Endothelial cell of umbilical vein (primary cell): ENCODE measurements around the gene HEMGN.

ENCODE experiments used
- CTCF ChIP-seq, 2 donors: IDR thresholded peaks; 1 replicate in 1 of 2; 2 replicates in 1 of 2; pipeline ENCODE4 v1.5.1; 2011; ENCODE audit warnings: low read length in 2 of 2, mild to moderate bottlenecking in 2 of 2, moderate library complexity in 2 of 2, control low read depth in 1 of 2, inconsistent platforms in 1 of 2, low read depth in 1 of 2; ENCODE audit not compliant: insufficient read depth in 1 of 2; ENCODE audit errors: extremely low read depth in 1 of 2
- POLR2A ChIP-seq: IDR thresholded peaks from 2 replicates; pipeline ENCODE4 v1.6.1; 2012; ENCODE audit warnings: low read depth, mild to moderate bottlenecking, control low read depth, low read length
- TF ChIP-seq, protein P1 (sequence below): IDR thresholded peaks from 2 replicates; pipeline ENCODE4 v1.6.1; 2011; ENCODE audit not compliant: insufficient read depth, insufficient read length

DNA sequence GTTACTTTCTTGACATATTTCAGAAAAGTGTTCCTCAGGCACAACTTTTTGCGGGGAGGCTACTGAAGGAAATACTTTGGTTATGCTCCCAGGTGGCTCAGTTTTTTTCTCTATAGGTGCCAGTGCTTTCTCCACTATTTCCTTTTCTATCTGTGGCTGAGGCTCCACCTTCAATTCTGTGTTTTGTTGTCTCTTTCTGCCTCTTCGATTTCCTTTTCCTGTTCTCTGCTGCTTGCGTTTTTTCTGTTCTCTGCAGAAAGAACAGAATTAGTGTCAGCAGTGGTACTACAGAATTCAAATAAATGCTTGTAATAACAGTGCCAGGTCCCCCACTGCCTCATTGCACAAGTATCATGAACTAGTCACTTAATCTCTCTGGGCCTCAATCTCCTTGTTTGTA is 7.0 kb downstream of the HEMGN start:
- TF ChIP-seq CTCF (IDR thresholded peaks at IDR 0.05; ENCODE audit: extremely low read depth in 1 of 2, insufficient read depth in 1 of 2, low read depth in 1 of 2, low read length in 2 of 2) (no peak), POLR2A (no peak)
- TF ChIP-seq, protein P1, sequence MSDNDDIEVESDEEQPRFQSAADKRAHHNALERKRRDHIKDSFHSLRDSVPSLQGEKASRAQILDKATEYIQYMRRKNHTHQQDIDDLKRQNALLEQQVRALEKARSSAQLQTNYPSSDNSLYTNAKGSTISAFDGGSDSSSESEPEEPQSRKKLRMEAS = no peak
